Testis (tissue), 2 donors: ENCODE data around the gene SKP1.

Source experiments
- POLR2A ChIP-seq: fragments of 450-650 bp; IDR thresholded peaks from one replicate; pipeline ENCODE4 v1.6.1; 2017; ENCODE audit warnings: antibody characterized with exemption, mild to moderate bottlenecking, moderate library complexity
- TF ChIP-seq, protein P1 (sequence below), 3 experiments: fragments of 450-650 bp in 2 of 3; fragments of 200-600 bp in 1 of 3; sonication (generic) in 1 of 3; IDR thresholded peaks; one replicate each; pipeline ENCODE4 v1.5.1; 2016 to 2019; ENCODE audit warnings: antibody characterized with exemption in 3 of 3, mild to moderate bottlenecking in 2 of 3, moderate library complexity in 1 of 3

DNA sequence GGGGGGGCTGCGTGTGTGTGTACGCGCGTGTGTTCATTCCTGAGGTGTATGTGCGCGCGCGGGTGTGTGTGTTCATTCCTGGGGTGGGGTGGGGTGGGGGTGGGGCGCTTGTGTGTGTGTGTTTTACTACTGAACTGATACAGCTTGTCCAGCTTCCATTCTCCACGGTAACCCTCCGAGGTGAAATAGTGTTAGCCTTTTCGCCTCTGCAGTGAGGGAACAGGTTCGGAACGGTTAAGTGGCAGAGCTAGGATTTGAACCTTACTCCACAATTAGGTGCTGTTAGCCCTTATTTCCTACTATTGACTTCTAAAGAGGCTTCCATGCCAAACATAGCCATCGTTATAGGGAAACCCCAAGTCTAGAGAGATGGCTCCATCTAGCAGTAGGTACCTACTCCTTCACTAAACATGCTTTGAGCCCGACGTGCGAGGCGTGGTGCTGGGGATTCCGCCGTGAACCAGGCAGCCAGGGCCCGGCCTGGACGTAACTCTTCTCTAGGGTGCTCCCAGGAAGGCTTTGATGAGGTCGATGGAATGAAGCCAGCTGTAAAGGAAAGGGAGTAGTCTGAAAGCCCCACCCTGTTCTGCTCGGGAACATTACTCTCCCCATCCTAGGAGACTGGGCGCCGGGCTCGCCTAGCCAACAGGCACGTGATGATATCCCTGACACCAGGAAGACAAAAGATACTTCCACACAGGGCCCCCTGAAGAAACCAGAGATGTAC lies 782 bp upstream of the SKP1 start:
- TF ChIP-seq, protein P1, sequence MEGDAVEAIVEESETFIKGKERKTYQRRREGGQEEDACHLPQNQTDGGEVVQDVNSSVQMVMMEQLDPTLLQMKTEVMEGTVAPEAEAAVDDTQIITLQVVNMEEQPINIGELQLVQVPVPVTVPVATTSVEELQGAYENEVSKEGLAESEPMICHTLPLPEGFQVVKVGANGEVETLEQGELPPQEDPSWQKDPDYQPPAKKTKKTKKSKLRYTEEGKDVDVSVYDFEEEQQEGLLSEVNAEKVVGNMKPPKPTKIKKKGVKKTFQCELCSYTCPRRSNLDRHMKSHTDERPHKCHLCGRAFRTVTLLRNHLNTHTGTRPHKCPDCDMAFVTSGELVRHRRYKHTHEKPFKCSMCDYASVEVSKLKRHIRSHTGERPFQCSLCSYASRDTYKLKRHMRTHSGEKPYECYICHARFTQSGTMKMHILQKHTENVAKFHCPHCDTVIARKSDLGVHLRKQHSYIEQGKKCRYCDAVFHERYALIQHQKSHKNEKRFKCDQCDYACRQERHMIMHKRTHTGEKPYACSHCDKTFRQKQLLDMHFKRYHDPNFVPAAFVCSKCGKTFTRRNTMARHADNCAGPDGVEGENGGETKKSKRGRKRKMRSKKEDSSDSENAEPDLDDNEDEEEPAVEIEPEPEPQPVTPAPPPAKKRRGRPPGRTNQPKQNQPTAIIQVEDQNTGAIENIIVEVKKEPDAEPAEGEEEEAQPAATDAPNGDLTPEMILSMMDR (IDR thresholded peaks at IDR 0.05), result no peak
- no peak for TF ChIP-seq POLR2A
